CD8-positive, alpha-beta memory T cell (primary cell): ENCODE data around the gene LSR. TPM values are rescaled to one million over a fixed set of nuclear protein-coding genes. Genes with fewer than 3 reads are reported as not detected.
"Not testable (repeated sequence)": the region's sequence is repeated elsewhere in the genome, so short reads cannot be mapped to it uniquely, and the experiment has no call there.

Experiments
- CTCF ChIA-PET: fragments of 350-600 bp; sonication (Branson Sonifier 250); formaldehyde crosslinking; loops from one replicate; lab custom pipeline; 2021; ENCODE audit warnings: antibody characterized with exemption; lab: Charles Lee
- POLR2A ChIA-PET: fragments of 350-600 bp; sonication (Branson Sonifier 250); formaldehyde crosslinking; loops from one replicate; lab custom pipeline; 2021; ENCODE audit warnings: antibody characterized with exemption; lab: Charles Lee
- DNase-seq, 5 donors: peaks; one replicate each; pipeline versions ENCODE4 v3.0.0 to v3.0.0-alpha.2; 2020 to 2022; ENCODE audit warnings: mixed read lengths in 1 of 5
- H3K27ac ChIP-seq: one replicate; pipeline ENCODE4 v1.7.0; 2013; ENCODE audit warnings: low read depth, mild to moderate bottlenecking, low read length, moderate library complexity
- H3K27me3 ChIP-seq: 2 replicates; pipeline ENCODE4 v1.7.0; 2013; ENCODE audit warnings: low read length, mild to moderate bottlenecking; ENCODE audit not compliant: insufficient read depth, poor library complexity, severe bottlenecking
- H3K36me3 ChIP-seq: 2 replicates; pipeline ENCODE4 v1.7.0; 2013; ENCODE audit warnings: mild to moderate bottlenecking, low read length, moderate library complexity; ENCODE audit not compliant: insufficient read depth
- H3K4me1 ChIP-seq: 2 replicates; pipeline ENCODE4 v1.7.0; 2013; ENCODE audit warnings: mild to moderate bottlenecking, low read length, moderate library complexity; ENCODE audit not compliant: insufficient read depth
- H3K4me3 ChIP-seq: 2 replicates; pipeline ENCODE4 v1.7.0; 2013; ENCODE audit warnings: mild to moderate bottlenecking, low read length
- H3K9me3 ChIP-seq: 2 replicates; pipeline ENCODE4 v1.7.0; 2013; ENCODE audit warnings: mild to moderate bottlenecking, low read length
- H3K27ac Mint-ChIP-seq, 8 donors: one replicate each; pipeline ENCODE4 v1.8.0; 2020 to 2021; ENCODE audit warnings: mixed read lengths in 8 of 8, mild to moderate bottlenecking in 6 of 8, inconsistent platforms in 3 of 8, moderate library complexity in 3 of 8
- H3K27me3 Mint-ChIP-seq, 2 donors: one replicate each; pipeline ENCODE4 v1.8.0; 2020 to 2021; ENCODE audit warnings: mixed read lengths in 2 of 2, mild to moderate bottlenecking in 1 of 2, moderate library complexity in 1 of 2
- H3K36me3 Mint-ChIP-seq, 3 donors: one replicate each; pipeline ENCODE4 v1.8.0; 2020 to 2021; ENCODE audit warnings: mixed read lengths in 3 of 3, inconsistent platforms in 1 of 3, mild to moderate bottlenecking in 1 of 3
- H3K4me1 Mint-ChIP-seq, 3 donors: one replicate each; pipeline ENCODE4 v1.8.0; 2020 to 2021; ENCODE audit warnings: mixed read lengths in 3 of 3, inconsistent platforms in 1 of 3, mild to moderate bottlenecking in 1 of 3
- H3K4me3 Mint-ChIP-seq, 7 donors: one replicate each; pipeline ENCODE4 v1.8.0; 2020 to 2021; ENCODE audit warnings: mixed read lengths in 7 of 7, mild to moderate bottlenecking in 6 of 7, moderate library complexity in 4 of 7, inconsistent platforms in 2 of 7
- H3K9me3 Mint-ChIP-seq, 5 donors: one replicate each; pipeline ENCODE4 v1.8.0; 2020 to 2022; ENCODE audit warnings: mixed read lengths in 5 of 5, mild to moderate bottlenecking in 3 of 5, moderate library complexity in 2 of 5, inconsistent platforms in 1 of 5
- polyA plus RNA-seq: library from polyadenylated mRNA; unstranded; fragments of 300-500 nt; fragmentation: Illumina TruSeq; gene quantifications from one replicate; pipeline ENCODE4 v1.2.3, GENCODE V29; 2021
- total RNA-seq, 2 experiments: library from RNA; stranded (reverse); gene quantifications; one replicate each; pipeline ENCODE4 v1.2.3, GENCODE V29; 2021

Gene LSR
- total and polyA plus RNA-seq, 3 experiments from 2014 or later: 23.5 to 77.8 (median 27.5) TPM

DNA sequence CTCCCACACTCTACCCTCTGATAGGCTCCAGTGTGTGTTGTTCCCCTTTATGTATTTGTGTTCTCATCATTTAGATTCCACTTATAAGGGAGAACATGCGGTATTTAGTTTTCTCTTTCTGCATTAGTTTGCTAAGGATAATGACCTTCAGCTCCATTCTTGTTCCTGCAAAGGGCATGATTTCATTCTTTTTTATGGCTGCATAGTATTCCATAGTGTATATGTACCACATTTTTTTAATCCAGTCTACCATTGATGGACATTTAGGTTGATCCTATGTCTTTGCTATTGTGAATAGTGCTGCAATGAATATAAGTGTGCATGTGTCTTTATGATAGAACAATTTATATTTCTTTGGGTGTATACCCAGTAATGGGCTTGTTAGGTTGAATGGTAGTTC, 9.2 kb upstream of the LSR start:
- H3K4me1 ChIP-seq: peaks cover 25% of the 10 kb centered on the region
- Mint-ChIP-seq H3K4me1 (peaks cover 20 to 39% (median 35%) of the 10 kb centered on the region in 3 donors), H3K27me3 (peaks cover 11 to 17% of the 10 kb centered on the region in 2 donors), H3K36me3 (peaks cover 2 to 27% (median 3%) of the 10 kb centered on the region in 3 donors), H3K27ac (peak overlapping the region in 7 of 8 donors; percentile 62 to 97 (median 91)), H3K9me3 (peaks cover 8 to 30% (median 24%) of the 10 kb centered on the region in 5 donors), H3K4me3 (peak overlapping the region in 3 of 7 donors; percentile 19 to 76 (median 57))
- not testable (repeated sequence) for H3K9me3 ChIP-seq, DNase-seq, H3K27me3 ChIP-seq, H3K27ac ChIP-seq, H3K36me3 ChIP-seq, H3K4me3 ChIP-seq
- ChIA-PET POLR2A (interaction anchor here (1.0 to 2.7 kb wide), 2 partner anchors 28 to 85 kb away, joined by 3 to 16 read pairs; partner anchors contain the start of gene FXYD5), CTCF (interaction anchor here (1.0 to 1.7 kb wide), 3 partner anchors 46 to 98 kb away, joined by 3 to 5 read pairs (median 3); no protein-coding TSS in a partner anchor)

GRCh38 chr19:35240327-35240726, 8.5 kb upstream of the LSR start:
- Mint-ChIP-seq H3K36me3 (peaks cover 2 to 27% (median 3%) of the 10 kb centered on the region in 3 donors), H3K4me3 (peak overlapping the region; percentile 2 to 76 (median 52)), H3K9me3 (peaks cover 8 to 33% (median 28%) of the 10 kb centered on the region in 5 donors), H3K4me1 (peaks cover 19 to 36% (median 32%) of the 10 kb centered on the region in 3 donors), H3K27ac (peak overlapping the region; percentile 62 to 97 (median 92)), H3K27me3 (peaks cover 11 to 20% of the 10 kb centered on the region in 2 donors)
- Histone ChIP-seq H3K36me3 (no peaks in the 10 kb centered on the region), H3K27ac (no peak overlapping the region), H3K4me3 (no peak overlapping the region), H3K9me3 (peaks cover 7% of the 10 kb centered on the region), H3K27me3 (no peaks in the 10 kb centered on the region), H3K4me1 (peaks cover 25% of the 10 kb centered on the region)
- peak in 2 of 5 donors; percentile 67 to 70 for DNase-seq
- POLR2A ChIA-PET: interaction anchor here (0.7 to 2.7 kb wide), 4 partner anchors 15 to 34 kb away, joined by 3 to 16 read pairs (median 4); no protein-coding TSS in a partner anchor
- CTCF ChIA-PET: interaction anchor here (1.0 to 2.2 kb wide), 7 partner anchors 29 to 228 kb away, joined by 3 to 7 read pairs (median 3); partner anchors contain the start of gene FXYD5

GRCh38 chr19:35241417-35241816, 7.4 kb upstream of the LSR start:
- H3K4me1 ChIP-seq: peaks cover 25% of the 10 kb centered on the region
- no peak overlapping the region for H3K4me3 Mint-ChIP-seq
- H3K27me3 ChIP-seq: no peaks in the 10 kb centered on the region
- peak overlapping the region in 6 of 8 donors; percentile 3 to 97 (median 92) for H3K27ac Mint-ChIP-seq
- peaks cover 14 to 23% of the 10 kb centered on the region in 2 donors for H3K27me3 Mint-ChIP-seq
- H3K4me1 Mint-ChIP-seq: peaks cover 18 to 35% (median 32%) of the 10 kb centered on the region in 3 donors
- peaks cover 7% of the 10 kb centered on the region for H3K9me3 ChIP-seq
- H3K36me3 ChIP-seq: no peaks in the 10 kb centered on the region
- no peak overlapping the region for H3K4me3 ChIP-seq
- DNase-seq: no peak
- ChIA-PET POLR2A (interaction anchor here (1.2 to 2.7 kb wide), 3 partner anchors 14 to 35 kb away, joined by 3 to 16 read pairs (median 3); no protein-coding TSS in a partner anchor), CTCF (interaction anchor here (1.1 to 2.2 kb wide), 4 partner anchors 24 to 99 kb away, joined by 3 to 7 read pairs (median 5); partner anchors contain the start of genes FXYD5 and FXYD7)
- peaks cover 8 to 33% (median 28%) of the 10 kb centered on the region in 5 donors for H3K9me3 Mint-ChIP-seq
- H3K36me3 Mint-ChIP-seq: peaks cover 2 to 27% (median 3%) of the 10 kb centered on the region in 3 donors
- H3K27ac ChIP-seq: no peak overlapping the region

DNA sequence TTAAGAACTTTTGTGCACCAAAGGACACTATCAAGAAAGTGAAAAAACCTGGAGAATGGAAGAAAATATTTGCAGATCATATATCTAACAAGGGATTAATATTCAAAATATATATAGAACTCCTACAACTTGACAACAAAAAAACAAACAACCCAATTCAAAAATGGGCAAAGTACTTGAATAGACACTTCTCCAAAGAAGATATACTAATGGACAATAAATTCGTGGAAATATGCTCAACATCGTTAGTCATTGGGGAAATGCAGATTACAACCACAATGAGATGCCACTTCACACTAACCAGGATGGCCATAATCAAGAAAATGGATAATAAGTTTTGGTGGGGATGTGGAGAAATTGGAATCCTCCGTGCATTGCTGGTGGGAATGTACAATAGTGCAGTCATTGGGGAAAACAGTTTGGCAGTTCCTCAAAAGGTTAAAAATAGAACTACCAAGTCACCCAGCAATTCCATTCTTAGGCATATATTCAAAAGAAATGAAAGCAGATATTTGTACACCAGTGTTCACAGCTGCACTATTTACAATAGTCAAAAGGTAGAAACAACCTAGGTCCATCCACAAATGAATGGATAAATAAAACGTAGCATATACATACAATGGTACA, 2.2 kb upstream of the LSR start:
- peaks cover 3 to 31% (median 16%) of the 10 kb centered on the region in 3 donors for H3K36me3 Mint-ChIP-seq
- peaks cover 30 to 41% (median 38%) of the 10 kb centered on the region in 3 donors for H3K4me1 Mint-ChIP-seq
- H3K27me3 Mint-ChIP-seq: peaks cover 14 to 25% of the 10 kb centered on the region in 2 donors
- no peaks in the 10 kb centered on the region for H3K36me3 ChIP-seq
- CTCF ChIA-PET: no interaction called here
- H3K27ac Mint-ChIP-seq: peak overlapping the region in 2 of 8 donors; percentile 2 to 94
- H3K27me3 ChIP-seq: no peaks in the 10 kb centered on the region
- H3K27ac ChIP-seq: no peak overlapping the region
- H3K4me3 Mint-ChIP-seq: peak overlapping the region in 6 of 7 donors; percentile 84 to 95 (median 93)
- H3K4me3 ChIP-seq: no peak overlapping the region
- peaks cover 4% of the 10 kb centered on the region for H3K9me3 ChIP-seq
- peaks cover 2 to 22% (median 19%) of the 10 kb centered on the region in 5 donors for H3K9me3 Mint-ChIP-seq
- POLR2A ChIA-PET: interaction anchor here (0.6 kb wide), 1 partner anchor 13 kb away, joined by 3 read pairs; no protein-coding TSS in a partner anchor
- peaks cover 12% of the 10 kb centered on the region for H3K4me1 ChIP-seq
- no peak for DNase-seq

GRCh38 chr19:35247526-35248309, 1.1 kb upstream of the LSR start:
- CTCF ChIA-PET: interaction anchor here (1.1 kb wide), 1 partner anchor 48 kb away, joined by 3 read pairs; no protein-coding TSS in a partner anchor
- Mint-ChIP-seq H3K36me3 (peaks cover 5 to 37% (median 11%) of the 10 kb centered on the region in 3 donors), H3K27ac (peak overlapping the region; percentile 57 to 96 (median 92))

GRCh38 chr19:35249146-35249847, 495 bp downstream of the LSR start:
- H3K27ac Mint-ChIP-seq: peak overlapping the region; percentile 84 to 96 (median 92)

More at GRCh38 chr19:35247526-35248309, 1.1 kb upstream of the LSR start:
- H3K27me3 ChIP-seq: no peaks in the 10 kb centered on the region
- DNase-seq: peak; percentile 27 to 63 (median 49)
- Mint-ChIP-seq H3K4me1 (peaks cover 30 to 46% (median 42%) of the 10 kb centered on the region in 3 donors), H3K27me3 (peaks cover 14 to 19% of the 10 kb centered on the region in 2 donors), H3K4me3 (peak overlapping the region; percentile 84 to 96 (median 94)), H3K9me3 (peaks cover 0 to 17% (median 14%) of the 10 kb centered on the region in 5 donors)
- peak overlapping the region; percentile 88 for H3K27ac ChIP-seq
- peaks cover 11% of the 10 kb centered on the region for H3K4me1 ChIP-seq
- H3K4me3 ChIP-seq: peak overlapping the region; percentile 76
- POLR2A ChIA-PET: interaction anchor here (0.7 to 1.5 kb wide), 3 partner anchors 35 to 36 kb away, joined by 3 to 5 read pairs (median 4); no protein-coding TSS in a partner anchor
- H3K36me3 ChIP-seq: no peaks in the 10 kb centered on the region
- H3K9me3 ChIP-seq: no peaks in the 10 kb centered on the region

More at GRCh38 chr19:35249146-35249847, 495 bp downstream of the LSR start:
- Histone ChIP-seq H3K9me3 (no peaks in the 10 kb centered on the region), H3K4me3 (peak overlapping the region; percentile 76), H3K27ac (peak overlapping the region; percentile 88), H3K36me3 (no peaks in the 10 kb centered on the region), H3K27me3 (no peaks in the 10 kb centered on the region), H3K4me1 (peaks cover 11% of the 10 kb centered on the region)
- DNase-seq: no peak
- ChIA-PET CTCF (no interaction called here), POLR2A (interaction anchor here (1.9 kb wide), 1 partner anchor 19 kb away, joined by 6 read pairs; no protein-coding TSS in a partner anchor)
- Mint-ChIP-seq H3K9me3 (peaks cover 0 to 7% (median 5%) of the 10 kb centered on the region in 5 donors), H3K36me3 (peaks cover 0 to 45% (median 5%) of the 10 kb centered on the region in 3 donors), H3K4me1 (peaks cover 32 to 50% (median 42%) of the 10 kb centered on the region in 3 donors), H3K4me3 (peak overlapping the region; percentile 84 to 96 (median 94)), H3K27me3 (peaks cover 11 to 15% of the 10 kb centered on the region in 2 donors)
